ENCODE data around the gene MAGEA11.

GRCh38 chrX:149757206-149758067 is 45.6 kb downstream of the MAGEA11 start:
- no peak for TF ChIP-seq NCOR1 (IDR thresholded peaks at IDR 0.05; ENCODE audit: borderline replicate concordance, low read length)
- no peak for TF ChIP-seq CTCF (CRISPR knock-in tag; IDR thresholded peaks at IDR 0.05)
- no peak for TF ChIP-seq GPN1 (CRISPR knock-in tag; IDR thresholded peaks at IDR 0.05; ENCODE audit: borderline replicate concordance)
- no peak for TF ChIP-seq HNRNPLL (IDR thresholded peaks at IDR 0.05; ENCODE audit: low read depth, low read length, poor library complexity, severe bottlenecking)
- no peak for TF ChIP-seq ZFP36 (IDR thresholded peaks at IDR 0.05; ENCODE audit: borderline replicate concordance, low read depth, low read length, partially characterized antibody)
- TF ChIP-seq FOXO4 (CRISPR knock-in tag; conservative IDR thresholded peaks at IDR 0.05), result no peak
- no peak for TF ChIP-seq POLR2A (IDR thresholded peaks at IDR 0.05; ENCODE audit: insufficient read depth in 1 of 2, low read depth in 2 of 2, low read length in 2 of 2)
- no peak for TF ChIP-seq FOXJ3 (CRISPR knock-in tag; IDR thresholded peaks at IDR 0.05; ENCODE audit: borderline replicate concordance)

Measured in HepG2 (cell line).